LNCaP clone FGC (cell line): Measurements from ENCODE around the gene EPHB3.
"Not testable (repeated sequence)": the region's sequence is repeated elsewhere in the genome, so short reads cannot be mapped to it uniquely, and the experiment has no call there.

Experiments used
- DNase-seq: peaks from one replicate; pipeline ENCODE4 v3.0.0-alpha.2; 2011; ENCODE audit warnings: low read depth
- H3K4me3 ChIP-seq: 2 replicates; pipeline ENCODE4 v1.5.1; 2011; ENCODE audit warnings: mild to moderate bottlenecking, low read depth, low read length, control low read depth
- TF ChIP-seq, protein P1 (sequence below): IDR thresholded peaks from 2 replicates; pipeline ENCODE4 v1.5.1; 2012; ENCODE audit warnings: mild to moderate bottlenecking; ENCODE audit not compliant: control insufficient read depth, insufficient read depth; ENCODE audit errors: extremely low read depth

The EPHB3 gene

DNA sequence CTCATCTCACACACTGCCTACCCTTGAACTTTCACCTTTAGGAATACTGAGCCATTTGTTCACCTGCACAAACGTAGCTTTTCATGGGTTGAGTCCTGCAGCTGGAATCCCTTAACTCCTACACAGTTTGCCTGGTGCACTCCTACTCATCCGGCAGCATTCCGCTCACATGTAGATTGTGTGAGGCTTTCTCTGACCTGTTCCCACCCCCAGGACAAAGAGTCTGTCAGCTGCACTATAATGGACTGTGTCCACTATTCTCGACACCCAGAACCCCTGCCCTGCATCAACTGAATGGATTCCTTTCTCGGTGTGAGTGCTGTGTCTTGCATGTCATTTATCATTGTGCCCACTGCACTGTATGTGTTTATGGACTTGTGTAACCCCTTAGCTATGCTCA lies 54.9 kb downstream of the EPHB3 start:
- TF ChIP-seq, protein P1, sequence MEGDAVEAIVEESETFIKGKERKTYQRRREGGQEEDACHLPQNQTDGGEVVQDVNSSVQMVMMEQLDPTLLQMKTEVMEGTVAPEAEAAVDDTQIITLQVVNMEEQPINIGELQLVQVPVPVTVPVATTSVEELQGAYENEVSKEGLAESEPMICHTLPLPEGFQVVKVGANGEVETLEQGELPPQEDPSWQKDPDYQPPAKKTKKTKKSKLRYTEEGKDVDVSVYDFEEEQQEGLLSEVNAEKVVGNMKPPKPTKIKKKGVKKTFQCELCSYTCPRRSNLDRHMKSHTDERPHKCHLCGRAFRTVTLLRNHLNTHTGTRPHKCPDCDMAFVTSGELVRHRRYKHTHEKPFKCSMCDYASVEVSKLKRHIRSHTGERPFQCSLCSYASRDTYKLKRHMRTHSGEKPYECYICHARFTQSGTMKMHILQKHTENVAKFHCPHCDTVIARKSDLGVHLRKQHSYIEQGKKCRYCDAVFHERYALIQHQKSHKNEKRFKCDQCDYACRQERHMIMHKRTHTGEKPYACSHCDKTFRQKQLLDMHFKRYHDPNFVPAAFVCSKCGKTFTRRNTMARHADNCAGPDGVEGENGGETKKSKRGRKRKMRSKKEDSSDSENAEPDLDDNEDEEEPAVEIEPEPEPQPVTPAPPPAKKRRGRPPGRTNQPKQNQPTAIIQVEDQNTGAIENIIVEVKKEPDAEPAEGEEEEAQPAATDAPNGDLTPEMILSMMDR, result no peak
- H3K4me3 ChIP-seq, result no peak overlapping the region
- no peak for DNase-seq

DNA sequence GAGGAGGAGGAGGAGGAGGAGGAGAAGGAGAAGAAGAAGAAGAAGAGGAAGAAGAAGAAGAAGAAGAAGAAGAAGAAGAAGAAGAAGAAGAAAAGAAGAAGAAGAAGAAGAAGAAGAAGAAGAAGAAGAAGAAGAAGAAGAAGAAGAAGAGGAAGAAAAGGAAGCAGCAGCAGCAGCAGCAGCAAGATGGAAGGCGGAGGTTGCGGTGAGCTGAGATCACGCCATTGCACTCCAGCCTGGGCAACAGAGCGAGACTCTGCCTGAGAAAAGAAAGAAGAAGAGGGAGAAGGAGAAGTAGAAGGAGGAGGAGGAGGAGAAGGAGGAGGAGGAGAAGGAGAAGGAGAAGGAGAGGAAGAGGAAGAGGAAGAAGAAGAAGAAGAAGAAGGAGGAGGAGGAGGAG lies 55.7 kb downstream of the EPHB3 start:
- not testable (repeated sequence) for DNase-seq, H3K4me3 ChIP-seq

DNA sequence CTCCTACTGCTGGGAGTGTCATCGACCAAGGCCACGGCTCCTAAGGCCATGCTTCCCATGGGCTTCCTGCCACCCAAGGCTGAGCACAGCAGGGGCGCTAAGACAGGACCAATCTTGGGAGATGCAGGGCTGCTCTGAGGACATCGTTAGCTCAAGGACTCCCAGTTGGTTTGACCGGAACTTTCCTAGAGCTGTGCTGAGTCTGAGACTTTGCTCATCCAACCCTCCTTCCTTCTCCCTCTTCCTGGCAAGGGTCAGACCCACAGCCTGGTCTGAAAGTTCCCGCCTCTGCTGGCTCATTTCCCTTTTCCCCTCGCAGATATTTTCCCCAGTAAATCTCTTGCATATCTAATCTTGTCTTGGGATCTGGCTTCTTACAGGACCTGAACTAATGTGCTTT lies 57.2 kb downstream of the EPHB3 start:
- no peak for DNase-seq
- no peak overlapping the region for H3K4me3 ChIP-seq
- TF ChIP-seq, protein P1, result no peak

DNA sequence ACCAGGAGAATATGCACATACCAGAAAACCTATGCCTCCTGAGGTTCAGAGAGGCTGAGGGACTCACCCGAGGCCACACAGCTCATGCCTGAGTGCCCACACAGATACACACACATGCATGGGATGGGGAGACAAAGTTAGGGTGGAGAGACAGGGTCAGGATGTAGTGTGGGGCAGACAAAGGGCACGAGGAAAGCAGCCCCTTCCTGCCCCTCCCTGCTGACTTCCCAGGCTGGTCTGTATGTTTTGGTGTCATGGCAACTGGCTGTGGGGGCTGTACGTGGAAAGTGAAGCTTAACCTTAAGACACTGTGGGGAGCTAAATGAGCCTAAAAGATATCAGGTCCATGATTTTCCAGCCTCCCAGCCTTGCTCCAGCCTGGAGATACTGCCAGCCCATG lies 57.8 kb downstream of the EPHB3 start:
- no peak for DNase-seq
- TF ChIP-seq, protein P1, result no peak

DNA sequence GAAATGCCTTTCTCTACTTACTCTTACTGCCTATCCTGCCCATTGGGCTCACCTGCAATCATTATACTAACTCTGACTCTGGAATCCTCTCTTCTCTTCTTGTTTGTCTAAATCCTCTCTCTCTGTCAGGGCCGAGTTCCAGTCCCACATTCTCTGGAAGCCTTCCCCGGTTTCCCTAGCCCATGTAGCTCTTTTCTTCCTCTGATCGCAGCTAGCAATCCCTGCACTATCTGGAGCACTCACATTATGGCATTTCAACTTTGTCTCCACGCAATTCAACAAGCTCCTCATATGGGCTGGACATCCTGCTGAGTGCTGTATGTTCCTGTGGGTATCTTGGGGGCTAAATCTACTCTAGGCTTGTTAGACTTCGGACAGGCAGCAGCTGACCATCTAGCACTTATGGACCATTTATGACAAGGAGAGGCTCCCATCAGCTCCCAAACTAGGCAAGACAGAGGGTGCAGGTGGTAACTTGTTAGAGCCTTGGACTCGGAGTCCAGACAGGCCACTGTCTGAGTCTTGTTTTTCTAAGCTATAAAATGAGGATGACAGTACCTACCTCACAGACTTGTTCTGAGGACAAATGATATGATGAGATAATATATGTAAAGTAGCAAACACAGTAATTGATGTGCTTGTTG lies 58.3 kb downstream of the EPHB3 start:
- no peak for DNase-seq

More for the DNA sequence above, 57.8 kb downstream of the EPHB3 start:
- H3K4me3 ChIP-seq, result no peak overlapping the region

DNA sequence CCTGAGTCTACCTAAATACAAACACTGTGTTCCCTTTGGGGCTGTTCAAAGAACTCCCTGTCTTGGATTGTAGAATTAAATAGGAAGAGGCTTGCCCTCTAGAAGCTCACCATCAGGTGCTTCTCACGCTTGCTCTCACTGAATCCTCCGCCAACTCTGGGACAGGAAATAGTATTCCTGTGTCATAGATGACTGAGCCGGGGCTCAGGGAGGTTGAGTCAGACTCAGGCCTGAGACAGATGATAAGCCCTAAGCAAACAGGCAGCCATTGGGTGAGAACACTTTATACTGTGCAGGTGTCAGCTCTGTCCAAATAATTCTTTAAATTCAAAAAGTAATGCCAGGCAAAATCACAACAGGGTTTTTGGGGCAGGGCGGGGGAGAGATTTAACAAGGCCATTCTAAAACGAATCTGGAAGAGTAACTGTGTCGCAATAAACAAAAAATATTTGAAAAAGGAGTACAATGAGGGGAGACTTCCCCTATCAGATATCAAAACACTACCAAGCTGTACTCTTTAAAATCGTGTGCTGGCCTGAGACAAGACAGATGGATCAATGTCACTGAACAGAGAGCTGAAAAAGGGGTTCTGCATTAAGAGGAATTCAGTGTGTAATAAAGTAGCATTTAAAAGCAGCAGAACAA lies 59.0 kb downstream of the EPHB3 start:
- no peak overlapping the region for H3K4me3 ChIP-seq
- no peak for DNase-seq
- TF ChIP-seq, protein P1, result no peak

More for the DNA sequence above, 58.3 kb downstream of the EPHB3 start:
- H3K4me3 ChIP-seq, result no peak overlapping the region
- TF ChIP-seq, protein P1, result no peak

DNA sequence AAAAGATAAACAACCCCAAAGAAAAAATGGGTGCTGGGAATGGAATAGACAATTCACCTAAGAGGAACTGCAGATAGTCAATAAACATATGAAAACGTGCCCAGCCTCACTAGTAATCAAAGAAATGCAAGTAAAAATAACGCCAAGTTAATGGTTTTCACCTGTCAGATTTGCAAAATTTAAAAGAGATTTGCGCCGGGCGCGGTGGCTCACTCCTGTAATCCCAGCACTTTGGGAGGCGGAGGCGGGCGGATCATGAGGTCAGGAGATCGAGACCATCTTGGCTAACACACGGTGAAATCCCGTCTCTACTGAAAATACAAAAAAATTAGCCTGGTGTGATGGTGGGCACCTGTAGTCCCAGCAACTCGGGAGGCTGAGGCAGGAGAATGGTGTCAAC lies 60.6 kb downstream of the EPHB3 start:
- H3K4me3 ChIP-seq, DNase-seq: not testable (repeated sequence)

DNA sequence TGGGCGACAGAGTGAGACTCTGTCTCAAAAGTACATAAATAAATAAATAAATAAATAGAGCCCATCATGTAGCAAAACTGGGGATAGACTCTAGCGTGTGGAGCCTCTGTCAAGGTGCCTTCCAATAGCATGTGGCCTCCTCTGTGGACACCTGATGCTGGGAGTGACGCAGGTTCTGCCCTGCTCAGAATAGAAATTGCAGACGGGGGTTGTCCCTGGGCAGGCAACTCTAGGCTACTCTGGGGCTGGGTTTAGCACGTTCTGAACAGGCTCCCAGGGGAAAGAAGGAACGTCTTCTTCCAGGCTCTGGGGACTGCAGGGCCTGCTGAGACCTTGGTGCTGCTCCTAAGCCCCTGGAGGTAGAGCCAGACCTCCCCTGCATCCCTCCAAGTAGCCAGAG lies 65.3 kb downstream of the EPHB3 start:
- no peak for DNase-seq
- H3K4me3 ChIP-seq, result no peak overlapping the region
- TF ChIP-seq, protein P1, result no peak
